B cell (primary cell): ENCODE data around the gene IMMP2L.

Experiments used
- CTCF ChIP-seq: fragments of 200-600 bp; IDR thresholded peaks from one replicate; pipeline ENCODE4 v1.8.0; 2022; ENCODE audit warnings: antibody characterized with exemption, mild to moderate bottlenecking
- EZH2 ChIP-seq: IDR thresholded peaks from 2 replicates; pipeline ENCODE4 v1.6.1; 2012; ENCODE audit warnings: borderline replicate concordance, low read depth, mild to moderate bottlenecking, moderate library complexity, low read length; ENCODE audit not compliant: insufficient read depth, poor library complexity, severe bottlenecking

- TF ChIP-seq CTCF (no peak), EZH2 (no peak)
Observed at GRCh38 chr7:111172564-111173257, 389.6 kb downstream of the IMMP2L start.
